Suprapubic skin (tissue), 4 donors: ENCODE measurements around the gene STEAP4. TPM values are rescaled to one million over a fixed set of nuclear protein-coding genes. Genes with fewer than 3 reads are reported as not detected.
A peak's percentile ranks its signal among the peaks of the same experiment; 100 is the strongest.

Source experiments
- DNase-seq, 2 donors: peaks; one replicate each; pipeline ENCODE4 v3.0.0-alpha.2; 2019; ENCODE audit warnings: low spot score in 2 of 2
- H3K27ac ChIP-seq: fragments of 200-600 bp; sonication (generic); one replicate; pipeline ENCODE4 v1.5.1; 2019
- H3K27me3 ChIP-seq: fragments of 200-600 bp; sonication (generic); one replicate; pipeline ENCODE4 v1.5.1; 2019
- H3K36me3 ChIP-seq: fragments of 200-600 bp; sonication (generic); one replicate; pipeline ENCODE4 v1.5.1; 2019
- H3K4me1 ChIP-seq: fragments of 200-600 bp; sonication (generic); one replicate; pipeline ENCODE4 v1.5.1; 2019
- H3K4me3 ChIP-seq: fragments of 200-600 bp; sonication (generic); one replicate; pipeline ENCODE4 v1.5.1; 2019; ENCODE audit warnings: mild to moderate bottlenecking
- H3K9me3 ChIP-seq: fragments of 200-600 bp; sonication (generic); one replicate; pipeline ENCODE4 v1.5.1; 2019
- EP300 ChIP-seq: sonication (generic); formaldehyde crosslinking; IDR thresholded peaks from one replicate; pipeline ENCODE4 v1.6.1; 2017; ENCODE audit warnings: antibody characterized with exemption
- POLR2A ChIP-seq, 2 donors: fragments of 450-650 bp; IDR thresholded peaks; one replicate each; pipeline ENCODE4 v1.6.1; 2017; ENCODE audit warnings: antibody characterized with exemption in 2 of 2, mild to moderate bottlenecking in 2 of 2, moderate library complexity in 2 of 2
- POLR2AphosphoS5 ChIP-seq, 3 donors: sonication (generic); formaldehyde crosslinking; IDR thresholded peaks; one replicate each; pipeline ENCODE4 v1.6.1; 2017; ENCODE audit warnings: antibody characterized with exemption in 3 of 3
- WGBS: methylation state at CpG from one replicate; pipeline ENCODE4 v1.1.5; 2018; 5-methylcytosine and 5-hydroxymethylcytosine counted together
- total RNA-seq, 4 donors: library from RNA; depleted of rRNA; stranded (reverse); fragments of >200 nt; gene quantifications; one replicate each; pipeline ENCODE4 v1.1.0, GENCODE V29; 2016
- TF ChIP-seq, protein P1 (sequence below), 2 donors: fragments of 200-600 bp in 1 of 2; fragments of 450-650 bp in 1 of 2; sonication (generic) in 1 of 2; IDR thresholded peaks; one replicate each; pipeline ENCODE4 v1.5.1; 2016 to 2019; ENCODE audit warnings: antibody characterized with exemption in 2 of 2, mild to moderate bottlenecking in 1 of 2, moderate library complexity in 1 of 2

The STEAP4 gene
- total RNA-seq, 4 donors from 2014 or later: 19.3 to 33.0 (median 24.2) TPM

DNA sequence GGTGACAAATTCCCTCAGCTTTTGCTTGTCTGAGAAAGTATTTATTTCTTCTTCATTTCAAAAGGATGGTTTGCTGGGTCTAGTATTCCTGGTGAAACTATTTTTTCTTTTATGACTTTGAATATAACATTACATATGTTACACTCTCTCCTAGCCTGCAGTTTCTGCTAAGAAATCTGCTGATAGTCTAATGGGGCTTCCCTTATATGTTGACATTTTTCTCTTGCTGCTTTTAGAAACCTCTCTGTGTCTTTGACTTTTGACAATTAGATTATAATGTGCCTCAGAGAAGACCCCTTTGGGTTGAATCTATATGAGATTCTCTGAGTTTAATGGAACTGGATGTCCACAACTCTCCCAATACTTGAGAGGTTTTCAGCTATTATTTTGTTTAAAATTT lies 53.1 kb downstream of the STEAP4 start:
- H3K4me3 ChIP-seq: no peak overlapping the region
- no peak for DNase-seq
- no peaks in the 10 kb centered on the region for H3K4me1 ChIP-seq
- H3K9me3 ChIP-seq: peaks cover 14% of the 10 kb centered on the region
- no peaks in the 10 kb centered on the region for H3K27me3 ChIP-seq
- TF ChIP-seq POLR2A (IDR thresholded peaks at IDR 0.05) (no peak), POLR2AphosphoS5 (IDR thresholded peaks at IDR 0.05) (no peak), EP300 (no peak)
- TF ChIP-seq, protein P1, sequence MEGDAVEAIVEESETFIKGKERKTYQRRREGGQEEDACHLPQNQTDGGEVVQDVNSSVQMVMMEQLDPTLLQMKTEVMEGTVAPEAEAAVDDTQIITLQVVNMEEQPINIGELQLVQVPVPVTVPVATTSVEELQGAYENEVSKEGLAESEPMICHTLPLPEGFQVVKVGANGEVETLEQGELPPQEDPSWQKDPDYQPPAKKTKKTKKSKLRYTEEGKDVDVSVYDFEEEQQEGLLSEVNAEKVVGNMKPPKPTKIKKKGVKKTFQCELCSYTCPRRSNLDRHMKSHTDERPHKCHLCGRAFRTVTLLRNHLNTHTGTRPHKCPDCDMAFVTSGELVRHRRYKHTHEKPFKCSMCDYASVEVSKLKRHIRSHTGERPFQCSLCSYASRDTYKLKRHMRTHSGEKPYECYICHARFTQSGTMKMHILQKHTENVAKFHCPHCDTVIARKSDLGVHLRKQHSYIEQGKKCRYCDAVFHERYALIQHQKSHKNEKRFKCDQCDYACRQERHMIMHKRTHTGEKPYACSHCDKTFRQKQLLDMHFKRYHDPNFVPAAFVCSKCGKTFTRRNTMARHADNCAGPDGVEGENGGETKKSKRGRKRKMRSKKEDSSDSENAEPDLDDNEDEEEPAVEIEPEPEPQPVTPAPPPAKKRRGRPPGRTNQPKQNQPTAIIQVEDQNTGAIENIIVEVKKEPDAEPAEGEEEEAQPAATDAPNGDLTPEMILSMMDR (IDR thresholded peaks at IDR 0.05): no peak
- no peak overlapping the region for H3K27ac ChIP-seq
- H3K36me3 ChIP-seq: no peaks in the 10 kb centered on the region

DNA sequence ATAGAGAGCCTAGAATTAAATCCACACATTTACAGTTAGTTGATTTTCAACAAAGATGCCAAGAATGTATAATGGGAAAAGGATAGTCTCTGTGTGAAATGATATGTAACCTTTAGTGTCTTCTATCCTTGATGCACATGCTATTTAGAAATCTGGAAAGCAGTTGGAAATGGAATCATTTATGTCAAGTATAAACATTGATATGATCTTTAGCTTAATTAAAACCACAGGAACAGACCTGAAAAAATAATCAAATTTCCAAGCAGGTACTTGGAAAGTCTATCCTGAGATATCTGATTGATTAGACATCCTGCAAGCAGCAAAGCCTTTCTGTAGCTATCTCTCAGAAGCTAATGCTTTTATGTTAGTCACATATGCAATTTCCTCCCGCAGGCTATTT lies 62.4 kb downstream of the STEAP4 start:
- no peak for DNase-seq
- TF ChIP-seq POLR2A (IDR thresholded peaks at IDR 0.05) (no peak), POLR2AphosphoS5 (IDR thresholded peaks at IDR 0.05) (no peak), EP300 (no peak)
- TF ChIP-seq, protein P1 (IDR thresholded peaks at IDR 0.05): no peak
- no peak overlapping the region for H3K4me3 ChIP-seq
- 90% methylated on average over 1 of the region's 1 CpG for WGBS
- H3K27me3 ChIP-seq: no peaks in the 10 kb centered on the region
- no peaks in the 10 kb centered on the region for H3K36me3 ChIP-seq
- H3K4me1 ChIP-seq: peaks cover 3% of the 10 kb centered on the region
- no peak overlapping the region for H3K27ac ChIP-seq
- H3K9me3 ChIP-seq: no peaks in the 10 kb centered on the region

DNA sequence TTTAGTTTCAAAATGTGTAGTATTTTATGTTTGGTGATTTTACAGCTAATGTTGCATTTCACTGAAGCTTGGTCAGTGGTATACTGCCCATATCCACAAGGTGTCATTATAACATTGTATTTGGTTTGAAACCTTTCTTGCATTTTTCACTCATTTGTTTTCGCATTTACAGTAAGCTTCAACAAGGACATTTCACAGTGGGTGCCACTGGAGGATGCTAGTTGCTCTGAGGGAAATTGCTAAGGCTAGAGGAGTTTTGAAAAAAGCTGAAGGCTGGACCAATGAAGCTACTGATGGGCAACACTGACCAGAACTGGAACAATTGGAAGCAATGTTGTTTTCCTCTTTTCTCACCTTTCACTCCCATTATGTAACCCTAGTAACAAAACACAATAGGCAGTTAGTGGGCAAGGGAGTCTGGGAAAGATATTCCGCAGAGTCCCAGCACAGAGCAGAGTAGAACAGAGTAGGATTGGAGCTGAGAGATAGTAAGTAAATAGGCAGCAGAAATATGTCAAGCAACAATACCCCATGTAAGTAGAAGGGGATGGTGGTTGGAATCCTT lies 63.3 kb downstream of the STEAP4 start:
- no peaks in the 10 kb centered on the region for H3K27me3 ChIP-seq
- no peaks in the 10 kb centered on the region for H3K36me3 ChIP-seq

DNA sequence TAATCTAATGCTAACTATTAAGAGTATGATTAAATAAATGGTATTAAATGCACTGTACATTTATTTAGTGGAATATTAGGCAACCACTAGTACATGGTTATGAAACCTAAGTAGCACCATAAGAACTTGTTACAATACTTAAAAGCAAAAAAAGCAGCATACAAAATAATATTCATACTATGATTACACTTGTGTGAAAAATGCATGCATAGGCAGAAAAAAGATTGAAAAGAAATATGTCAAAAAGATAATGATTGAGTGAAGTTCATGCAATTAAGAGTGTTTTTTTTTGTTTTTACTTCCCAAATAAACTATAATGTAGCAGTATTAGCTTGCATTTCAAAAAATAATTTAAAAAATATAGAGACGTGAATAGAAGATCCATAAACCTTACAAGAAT lies 66.8 kb downstream of the STEAP4 start:
- Histone ChIP-seq H3K27me3 (no peaks in the 10 kb centered on the region), H3K4me1 (peaks cover 3% of the 10 kb centered on the region), H3K27ac (no peak overlapping the region), H3K4me3 (no peak overlapping the region), H3K9me3 (no peaks in the 10 kb centered on the region), H3K36me3 (no peaks in the 10 kb centered on the region)
- TF ChIP-seq, protein P1 (IDR thresholded peaks at IDR 0.05): no peak
- TF ChIP-seq EP300 (no peak), POLR2A (IDR thresholded peaks at IDR 0.05) (no peak), POLR2AphosphoS5 (IDR thresholded peaks at IDR 0.05) (no peak)
- WGBS: 94% methylated on average over 1 of the region's 1 CpG
- no peak for DNase-seq

More for the DNA sequence above, 63.3 kb downstream of the STEAP4 start:
- Histone ChIP-seq H3K4me3 (no peak overlapping the region), H3K9me3 (no peaks in the 10 kb centered on the region), H3K4me1 (peaks cover 3% of the 10 kb centered on the region), H3K27ac (no peak overlapping the region)
- 39% methylated on average over 2 of the region's 2 CpGs for WGBS
- no peak for DNase-seq
- no peak for TF ChIP-seq POLR2A (IDR thresholded peaks at IDR 0.05)
- TF ChIP-seq, protein P1 (IDR thresholded peaks at IDR 0.05): peak; percentile 63 to 76

DNA sequence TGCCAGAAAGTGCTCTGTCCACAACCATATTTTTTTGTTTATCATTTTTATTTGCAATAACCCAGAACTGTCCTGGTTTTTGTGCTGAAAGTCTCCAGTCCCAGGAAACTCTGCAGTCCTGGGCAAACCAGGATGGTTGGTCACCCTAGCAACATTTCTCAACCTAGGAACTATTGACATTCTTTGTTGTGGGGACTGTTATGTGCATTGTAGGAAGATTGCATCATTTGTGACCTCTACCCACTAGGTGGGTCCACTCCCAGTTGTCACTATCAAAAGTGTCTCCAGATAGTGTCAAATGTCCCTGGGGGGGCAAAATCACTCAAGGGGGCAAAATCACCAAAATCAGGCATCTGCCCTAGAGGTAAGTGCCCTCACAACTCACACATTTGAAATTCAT lies 72.9 kb downstream of the STEAP4 start:
- Histone ChIP-seq H3K9me3 (no peaks in the 10 kb centered on the region), H3K27ac (no peak overlapping the region), H3K4me3 (no peak overlapping the region), H3K4me1 (no peaks in the 10 kb centered on the region), H3K27me3 (no peaks in the 10 kb centered on the region), H3K36me3 (no peaks in the 10 kb centered on the region)
- no peak for DNase-seq
- TF ChIP-seq EP300 (no peak), POLR2A (IDR thresholded peaks at IDR 0.05) (no peak), POLR2AphosphoS5 (IDR thresholded peaks at IDR 0.05) (no peak)
- TF ChIP-seq, protein P1 (IDR thresholded peaks at IDR 0.05): no peak
